NB4 (cell line): Measurements from ENCODE around the gene WNT6.

Experiments used
- DNase-seq: peaks from one replicate; pipeline ENCODE4 v3.0.0; 2010; ENCODE audit warnings: low read depth
- H3K4me3 ChIP-seq: one replicate; pipeline ENCODE4 v1.5.1; 2011; ENCODE audit warnings: mild to moderate bottlenecking, low read depth, low read length, moderate library complexity
- CTCF ChIP-seq: IDR thresholded peaks from one replicate; pipeline ENCODE4 v1.5.1; 2012; ENCODE audit warnings: low read depth, low read length
- MYC ChIP-seq: IDR thresholded peaks from 2 replicates; pipeline ENCODE4 v1.6.1; 2011; ENCODE audit warnings: low read depth, low read length
- POLR2A ChIP-seq: IDR thresholded peaks from 2 replicates; pipeline ENCODE4 v1.6.1; 2011; ENCODE audit warnings: mild to moderate bottlenecking; ENCODE audit not compliant: insufficient read length; ENCODE audit errors: extremely low read depth
- TF ChIP-seq, protein P1 (sequence below): IDR thresholded peaks from 2 replicates; pipeline ENCODE4 v1.6.1; 2011; ENCODE audit warnings: low read depth, low read length

WNT6 gene

GRCh38 chr2:218878926-218879761, 19.5 kb downstream of the WNT6 start:
- no peak overlapping the region for H3K4me3 ChIP-seq
- DNase-seq = no peak

GRCh38 chr2:218879776-218880101, 20.1 kb downstream of the WNT6 start:
- no peak for TF ChIP-seq POLR2A
- TF ChIP-seq, protein P1, sequence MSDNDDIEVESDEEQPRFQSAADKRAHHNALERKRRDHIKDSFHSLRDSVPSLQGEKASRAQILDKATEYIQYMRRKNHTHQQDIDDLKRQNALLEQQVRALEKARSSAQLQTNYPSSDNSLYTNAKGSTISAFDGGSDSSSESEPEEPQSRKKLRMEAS = no peak
- no peak for TF ChIP-seq CTCF
- TF ChIP-seq MYC = no peak
- no peak for DNase-seq
- no peak overlapping the region for H3K4me3 ChIP-seq

More at GRCh38 chr2:218878926-218879761, 19.5 kb downstream of the WNT6 start:
- TF ChIP-seq CTCF (no peak), MYC (no peak), POLR2A (no peak)
- TF ChIP-seq, protein P1 = no peak

- H3K4me3 ChIP-seq = no peak within 1 kb of the TSS
- DNase-seq = no peak
- TF ChIP-seq, protein P1 = no peak
- no peak for TF ChIP-seq POLR2A
- TF ChIP-seq MYC = no peak
- no peak for TF ChIP-seq CTCF
These were observed 20.7 kb downstream of the WNT6 start, which contains the start of gene WNT10A for GRCh38 chr2:218880102-218880858. Gene WNT10A (plus strand): TSS chr2:218880852. CDS start chr2:218880996, 144 bp downstream.

- DNase-seq = no peak
- H3K4me3 ChIP-seq = no peak overlapping the region
- TF ChIP-seq MYC = no peak
- TF ChIP-seq, protein P1 = no peak
- TF ChIP-seq POLR2A = no peak
- TF ChIP-seq CTCF = no peak
These were observed 21.4 kb downstream of the WNT6 start for GRCh38 chr2:218880859-218881594.

- TF ChIP-seq, protein P1 = no peak
- TF ChIP-seq CTCF (no peak), MYC (no peak), POLR2A (no peak)
- no peak overlapping the region for H3K4me3 ChIP-seq
- no peak for DNase-seq
These were observed 22.3 kb downstream of the WNT6 start for GRCh38 chr2:218881744-218882460.
